GM19452 (cell line): ENCODE measurements around the gene CACNA1G.

Source experiments
- ATAC-seq: cut with Tn5 transposase; IDR thresholded peaks from one replicate; pipeline ENCODE4 v1.9.1; 2021; ENCODE audit not compliant: unreplicated experiment

Gene CACNA1G

DNA sequence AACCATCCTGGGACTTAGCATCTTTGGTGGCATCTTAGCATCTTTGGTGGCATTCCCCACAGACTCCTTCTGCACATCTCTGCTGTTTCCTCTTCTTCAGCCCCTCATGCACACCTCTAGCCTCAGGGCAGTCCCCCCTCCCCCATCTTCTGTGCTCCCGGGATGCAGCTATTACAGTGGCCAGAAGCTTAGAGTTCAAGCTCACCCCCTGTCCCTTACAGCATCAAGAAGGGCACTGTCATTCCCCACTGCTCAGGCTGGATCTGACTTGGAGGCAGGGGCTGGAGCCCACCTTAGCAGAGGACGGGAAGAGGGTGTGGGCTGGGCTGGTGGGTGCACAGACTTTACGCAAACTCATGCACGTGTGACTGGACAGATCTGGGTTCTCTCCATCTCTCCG lies 27.3 kb upstream of the CACNA1G start:
- ATAC-seq: no peak

DNA sequence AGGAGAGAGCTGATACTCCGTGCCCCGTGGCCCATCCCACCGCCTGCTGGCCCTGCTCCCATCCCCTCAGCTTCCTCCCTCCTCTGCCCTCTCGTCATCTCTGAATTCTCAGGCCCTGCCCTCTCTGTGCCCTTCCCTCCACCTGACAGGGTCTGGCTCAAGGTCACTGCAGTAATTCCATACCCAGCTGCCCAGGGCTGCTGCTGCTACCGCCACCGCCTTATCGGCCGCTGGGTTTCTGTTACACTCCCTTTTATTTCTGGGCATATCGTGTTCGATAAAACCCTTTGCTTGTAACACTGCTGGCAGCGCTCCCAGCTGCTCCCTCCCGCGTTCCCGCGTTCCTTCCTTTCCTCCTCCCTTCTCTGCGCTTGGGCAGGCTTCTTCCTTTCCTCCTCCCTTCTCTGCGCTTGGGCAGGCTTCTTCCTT lies 26.8 kb upstream of the CACNA1G start:
- ATAC-seq: no peak

DNA sequence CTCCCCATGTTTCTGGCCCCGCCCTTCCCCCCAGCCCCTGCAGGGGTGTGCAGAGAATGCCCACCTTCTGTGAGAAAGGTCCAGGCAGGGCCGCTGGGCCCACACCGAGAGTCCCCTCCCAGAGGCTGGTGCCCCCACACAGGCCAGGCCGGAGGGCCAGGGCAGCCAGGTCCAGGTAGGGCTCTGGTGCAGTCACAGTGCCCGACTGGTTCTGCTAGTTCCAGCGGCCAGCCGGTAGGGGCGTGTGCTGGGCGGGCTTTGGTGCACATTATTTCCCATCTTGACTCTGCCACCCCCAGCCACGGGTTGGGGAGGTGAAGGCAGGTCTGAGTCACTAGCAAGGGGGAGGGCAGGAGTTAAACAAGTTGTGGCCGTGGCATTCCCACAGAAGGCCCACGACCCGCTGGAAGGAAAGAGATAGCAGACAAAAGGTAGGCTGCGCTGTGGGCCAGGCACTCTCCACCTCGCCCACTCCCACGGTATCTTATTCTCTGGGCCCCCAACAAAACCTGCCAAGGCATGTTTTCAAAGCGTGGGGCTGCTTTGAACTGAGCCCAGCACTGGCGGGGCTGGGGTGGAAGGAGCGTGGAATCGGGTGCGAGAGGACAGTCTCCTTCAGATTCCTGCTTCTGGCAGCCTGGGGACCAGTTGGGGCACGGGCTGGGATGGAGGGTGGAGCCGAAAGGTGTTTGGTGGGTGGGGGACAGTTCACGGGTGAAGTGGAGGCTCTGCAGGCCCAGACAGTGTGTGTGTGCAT lies 26.1 kb upstream of the CACNA1G start:
- ATAC-seq: no peak

DNA sequence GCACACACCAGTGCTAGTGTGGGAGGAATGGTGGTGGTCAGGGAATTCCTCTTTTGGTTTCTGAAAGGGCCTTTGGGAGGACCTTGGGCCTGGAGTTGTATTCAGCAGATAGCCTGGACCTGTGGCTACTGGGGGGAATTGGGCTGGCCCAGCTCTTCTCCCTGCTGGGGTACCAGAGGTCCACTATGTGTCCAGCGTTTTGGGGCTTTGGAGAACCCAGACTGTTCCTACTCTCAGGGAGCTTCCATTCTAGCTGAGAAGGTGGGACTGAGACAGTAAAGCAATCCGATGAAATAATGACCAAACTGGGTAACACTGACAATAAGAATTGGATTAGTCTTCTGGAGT lies 25.6 kb upstream of the CACNA1G start:
- no peak for ATAC-seq

DNA sequence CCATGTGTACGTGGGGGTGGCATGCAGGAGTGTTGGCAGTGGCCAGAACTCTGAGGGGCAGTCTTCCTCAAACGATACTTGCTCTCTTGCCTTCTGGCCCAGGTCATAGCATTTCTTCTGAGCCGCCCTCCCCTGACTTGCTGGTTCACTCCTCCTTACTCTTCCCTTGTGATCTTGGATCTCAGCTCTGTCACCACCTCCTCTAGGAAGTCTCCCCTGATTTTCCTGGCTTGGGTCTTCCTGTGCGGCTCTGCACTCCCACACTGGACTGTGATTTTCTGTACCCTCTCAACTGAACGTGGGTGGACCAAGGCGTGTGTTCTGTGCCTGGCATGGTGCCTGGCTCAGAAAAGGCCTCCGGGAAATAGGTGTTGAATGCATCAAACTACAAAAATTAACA lies 25.1 kb upstream of the CACNA1G start:
- ATAC-seq: no peak

DNA sequence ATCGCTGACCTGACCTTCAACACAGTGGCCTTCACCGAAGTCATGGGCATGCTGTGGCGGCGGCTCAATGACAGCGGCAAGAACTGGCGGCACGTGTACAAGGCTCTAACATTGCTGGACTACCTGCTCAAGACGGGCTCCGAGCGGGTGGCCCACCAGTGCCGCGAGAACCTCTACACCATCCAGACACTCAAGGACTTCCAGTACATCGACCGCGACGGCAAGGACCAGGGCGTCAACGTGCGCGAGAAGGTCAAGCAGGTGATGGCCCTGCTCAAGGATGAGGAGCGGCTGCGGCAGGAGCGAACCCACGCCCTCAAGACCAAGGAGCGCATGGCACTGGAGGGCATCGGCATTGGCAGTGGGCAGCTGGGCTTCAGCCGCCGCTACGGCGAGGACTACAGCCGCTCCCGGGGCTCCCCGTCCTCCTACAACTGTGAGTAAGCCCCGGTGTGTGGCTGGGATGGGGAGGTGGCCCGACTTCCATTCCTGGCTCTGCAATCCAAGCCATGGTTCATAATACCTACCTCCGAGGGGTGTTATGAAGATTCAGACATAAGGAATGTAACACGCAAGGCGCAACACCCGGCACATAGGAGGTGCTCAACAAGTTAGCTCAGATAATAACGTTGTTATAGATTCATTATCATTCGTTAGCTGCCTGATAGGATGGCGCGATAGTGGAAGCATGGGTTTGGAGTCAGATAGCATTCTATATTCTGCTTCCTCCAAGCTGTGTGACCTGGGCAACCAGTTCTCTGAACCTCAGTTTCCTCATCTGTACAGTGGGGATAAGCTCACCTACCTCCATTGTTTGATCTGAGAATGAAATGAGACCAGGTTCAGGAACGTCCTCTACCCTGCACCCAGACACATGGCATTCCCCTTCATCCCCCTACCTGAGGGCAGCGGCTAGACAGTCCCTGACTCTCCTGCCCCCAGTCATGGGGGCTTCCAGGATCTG lies 23.6 kb upstream of the CACNA1G start:
- no peak for ATAC-seq

DNA sequence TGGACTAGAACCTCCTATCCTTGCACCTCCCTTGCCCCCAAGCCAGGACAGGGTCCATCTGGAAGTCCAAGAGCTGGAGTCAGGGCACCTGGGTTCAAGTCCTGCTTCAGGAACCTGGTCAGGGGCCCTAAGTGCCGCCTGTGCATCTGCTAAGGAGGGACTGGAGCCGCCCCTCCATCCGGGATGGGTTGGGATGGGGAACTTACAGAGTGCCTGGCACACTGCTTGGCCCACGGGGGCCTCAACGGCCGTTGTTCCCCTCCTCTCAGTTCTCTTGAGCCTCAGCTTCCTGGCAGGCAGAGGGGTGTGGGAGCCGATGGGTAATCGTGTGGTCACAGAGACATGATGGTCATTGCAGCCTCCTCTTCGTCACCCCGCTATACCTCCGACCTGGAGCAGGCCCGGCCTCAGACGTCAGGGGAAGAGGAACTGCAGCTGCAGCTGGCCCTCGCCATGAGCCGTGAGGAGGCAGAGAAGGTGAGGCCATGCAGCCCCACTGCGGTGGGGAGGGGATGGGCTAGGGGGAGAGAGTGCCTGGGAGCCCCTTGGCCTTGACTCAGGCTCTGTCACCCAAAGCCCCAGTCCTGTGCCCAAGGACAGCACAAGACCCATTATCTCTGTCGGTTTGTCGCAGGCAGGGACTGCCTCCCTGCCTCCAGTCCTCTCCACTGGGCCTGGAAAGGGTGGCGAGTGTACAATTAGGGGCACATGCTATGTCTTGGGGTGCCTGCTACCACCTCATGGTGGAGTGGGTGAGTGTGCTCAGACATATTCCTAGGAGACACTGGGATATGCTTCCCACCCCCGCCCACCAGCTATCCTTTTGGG lies 22.6 kb upstream of the CACNA1G start:
- ATAC-seq: no peak

DNA sequence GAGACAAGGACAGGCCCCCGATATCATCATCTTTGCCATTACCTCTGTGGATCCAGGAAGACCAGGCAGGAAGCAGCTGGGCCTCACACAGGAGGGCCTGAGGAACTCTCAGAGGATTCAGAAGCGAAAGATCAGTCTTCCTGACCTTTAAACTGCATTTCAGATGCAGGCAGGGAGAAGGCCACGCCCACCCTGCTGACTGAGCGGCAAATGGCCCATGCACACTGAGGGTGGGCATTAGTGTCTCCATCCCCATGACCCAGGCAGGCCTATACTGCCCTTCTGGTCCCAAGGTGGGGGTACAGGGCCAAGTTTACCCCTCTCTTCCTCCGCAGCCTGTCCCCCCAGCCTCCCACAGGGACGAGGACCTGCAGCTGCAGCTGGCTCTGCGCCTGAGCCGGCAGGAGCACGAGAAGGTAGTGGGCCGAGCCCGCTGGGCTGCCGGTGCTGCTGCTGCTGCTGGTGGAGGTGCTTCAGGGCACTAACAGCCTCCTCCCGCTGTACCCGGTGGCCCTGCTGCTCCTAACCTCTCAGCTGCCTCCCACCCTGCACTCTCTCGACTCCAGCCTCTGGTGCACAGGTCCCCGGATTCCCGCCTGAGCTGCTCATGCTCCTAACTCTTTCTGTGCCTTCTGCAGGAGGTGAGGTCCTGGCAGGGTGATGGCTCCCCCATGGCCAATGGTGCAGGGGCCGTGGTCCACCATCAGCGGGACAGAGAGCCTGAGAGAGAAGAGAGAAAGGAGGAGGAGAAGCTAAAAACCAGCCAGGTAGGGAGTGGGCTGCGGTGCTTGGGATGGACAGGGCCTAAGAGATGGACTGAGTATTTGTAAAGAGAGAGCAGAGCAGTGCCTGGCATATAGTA lies 21.7 kb upstream of the CACNA1G start:
- ATAC-seq: no peak

DNA sequence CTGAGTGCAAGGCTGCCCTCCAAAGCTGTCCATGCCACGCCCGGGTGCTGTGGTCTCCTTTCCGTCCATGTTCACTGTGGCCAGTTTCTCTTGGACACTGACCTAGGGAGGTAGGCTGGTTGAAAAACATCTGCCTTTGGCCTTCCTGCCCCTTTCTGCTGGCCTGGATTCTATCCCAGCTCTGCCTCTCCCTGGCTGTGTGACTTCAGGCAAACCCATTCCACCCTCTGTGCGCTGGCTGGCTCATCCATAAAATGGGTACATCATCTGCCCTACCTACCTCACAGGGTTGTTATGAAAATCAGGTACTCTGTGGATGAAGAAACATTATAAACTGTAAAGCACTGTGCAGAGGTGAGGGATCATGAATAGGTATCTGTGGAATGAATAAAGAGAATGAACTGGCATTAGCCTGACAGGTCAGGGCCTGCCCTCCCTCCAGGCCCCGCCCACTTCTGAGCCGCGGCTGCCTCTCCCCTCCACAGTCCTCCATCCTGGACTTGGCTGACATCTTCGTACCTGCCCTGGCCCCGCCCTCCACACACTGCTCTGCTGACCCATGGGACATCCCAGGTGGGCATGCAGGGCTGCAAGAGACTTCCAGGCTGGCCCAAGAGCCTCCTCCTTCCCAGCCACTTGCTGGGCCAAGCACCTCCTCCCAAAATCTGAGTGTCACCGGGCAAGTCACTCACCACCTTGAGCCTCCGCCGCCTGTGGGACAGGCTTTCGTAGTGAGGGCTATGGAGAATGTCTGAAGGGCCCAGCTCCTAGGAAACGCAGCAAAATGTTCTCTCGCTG lies 20.6 kb upstream of the CACNA1G start:
- no peak for ATAC-seq

DNA sequence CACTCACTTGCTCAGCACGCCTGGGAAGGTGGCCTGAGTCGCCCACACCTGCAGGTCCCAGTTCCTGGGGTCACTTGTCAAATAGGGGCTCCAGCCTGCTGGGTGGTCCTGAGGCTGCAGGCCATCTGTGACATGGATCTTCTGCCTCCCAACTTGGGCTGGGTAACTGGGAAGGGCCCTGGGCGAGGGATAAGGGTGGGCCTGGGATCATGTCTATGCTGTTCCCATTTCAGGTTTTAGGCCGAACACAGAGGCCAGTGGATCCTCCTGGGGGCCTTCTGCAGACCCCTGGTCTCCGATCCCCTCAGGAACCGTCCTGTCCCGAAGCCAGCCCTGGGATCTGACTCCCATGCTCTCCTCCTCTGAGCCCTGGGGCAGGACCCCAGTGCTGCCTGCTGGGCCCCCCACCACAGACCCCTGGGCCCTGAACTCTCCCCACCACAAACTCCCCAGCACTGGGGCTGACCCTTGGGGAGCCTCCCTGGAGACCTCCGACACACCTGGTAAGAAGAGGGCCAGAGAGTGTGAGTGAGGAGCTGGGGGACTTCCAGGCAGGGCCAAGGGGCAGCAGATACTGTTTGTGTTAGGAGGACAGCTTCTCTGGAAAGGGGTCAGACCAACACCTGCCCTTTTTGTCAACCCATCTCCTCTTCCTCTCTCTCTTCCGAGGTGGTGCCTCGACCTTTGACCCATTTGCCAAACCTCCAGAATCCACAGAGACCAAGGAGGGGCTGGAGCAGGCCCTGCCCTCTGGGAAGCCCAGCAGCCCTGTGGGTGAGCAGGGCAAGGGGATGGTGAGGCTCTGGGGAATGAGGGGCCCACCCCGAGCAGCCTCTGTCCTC lies 19.7 kb upstream of the CACNA1G start:
- ATAC-seq: no peak

DNA sequence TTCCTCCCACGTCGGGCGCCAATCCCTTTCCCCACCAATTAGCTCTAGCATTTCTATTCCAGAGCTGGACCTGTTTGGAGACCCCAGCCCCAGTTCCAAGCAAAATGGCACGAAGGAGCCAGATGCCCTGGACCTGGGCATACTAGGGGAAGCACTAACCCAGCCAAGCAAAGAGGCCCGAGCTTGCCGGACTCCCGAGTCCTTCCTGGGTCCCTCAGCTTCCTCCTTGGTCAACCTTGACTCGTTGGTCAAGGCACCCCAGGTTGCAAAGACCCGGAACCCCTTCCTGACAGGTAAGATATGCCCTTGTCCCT lies 19.2 kb upstream of the CACNA1G start:
- ATAC-seq: no peak

DNA sequence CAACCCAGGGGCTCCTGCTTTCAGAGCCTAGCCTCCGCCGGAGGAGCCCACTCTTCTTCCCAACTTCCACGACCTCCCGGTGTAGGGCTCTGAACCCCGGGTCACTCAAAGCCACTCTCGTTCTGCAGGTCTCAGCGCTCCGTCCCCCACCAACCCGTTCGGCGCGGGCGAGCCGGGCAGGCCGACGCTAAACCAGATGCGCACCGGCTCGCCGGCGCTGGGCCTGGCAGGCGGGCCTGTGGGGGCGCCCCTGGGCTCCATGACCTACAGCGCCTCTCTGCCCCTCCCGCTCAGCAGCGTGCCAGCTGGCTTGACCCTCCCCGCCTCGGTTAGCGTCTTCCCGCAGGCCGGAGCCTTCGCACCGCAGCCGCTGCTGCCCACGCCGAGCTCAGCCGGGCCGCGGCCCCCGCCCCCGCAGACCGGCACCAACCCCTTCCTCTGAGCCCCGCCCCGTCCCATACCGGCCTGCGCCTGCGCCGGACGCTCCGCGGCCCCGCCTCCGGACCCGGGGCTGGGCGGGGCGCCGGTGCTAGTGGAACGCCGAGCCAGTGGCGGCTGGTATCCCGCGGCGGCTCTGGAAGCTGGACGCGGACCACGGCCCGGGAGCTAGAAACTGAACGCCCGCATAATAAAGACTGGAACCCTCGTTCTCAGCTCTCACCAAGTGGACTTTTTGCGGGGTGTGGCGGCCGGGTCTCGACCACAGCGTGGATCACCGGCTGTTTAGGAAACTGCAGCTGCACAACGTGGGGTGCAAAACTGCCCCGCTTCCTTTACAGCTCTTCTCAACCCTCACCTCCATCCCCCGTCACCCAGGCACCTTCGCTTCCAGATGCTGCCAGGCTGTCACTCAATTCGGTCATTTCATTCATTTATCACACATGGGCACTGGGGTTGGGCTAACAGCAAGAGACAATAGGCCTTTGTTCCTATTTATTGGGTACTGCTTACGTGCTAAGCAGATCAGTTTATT lies 18.5 kb upstream of the CACNA1G start:
- ATAC-seq: peak; percentile 74

DNA sequence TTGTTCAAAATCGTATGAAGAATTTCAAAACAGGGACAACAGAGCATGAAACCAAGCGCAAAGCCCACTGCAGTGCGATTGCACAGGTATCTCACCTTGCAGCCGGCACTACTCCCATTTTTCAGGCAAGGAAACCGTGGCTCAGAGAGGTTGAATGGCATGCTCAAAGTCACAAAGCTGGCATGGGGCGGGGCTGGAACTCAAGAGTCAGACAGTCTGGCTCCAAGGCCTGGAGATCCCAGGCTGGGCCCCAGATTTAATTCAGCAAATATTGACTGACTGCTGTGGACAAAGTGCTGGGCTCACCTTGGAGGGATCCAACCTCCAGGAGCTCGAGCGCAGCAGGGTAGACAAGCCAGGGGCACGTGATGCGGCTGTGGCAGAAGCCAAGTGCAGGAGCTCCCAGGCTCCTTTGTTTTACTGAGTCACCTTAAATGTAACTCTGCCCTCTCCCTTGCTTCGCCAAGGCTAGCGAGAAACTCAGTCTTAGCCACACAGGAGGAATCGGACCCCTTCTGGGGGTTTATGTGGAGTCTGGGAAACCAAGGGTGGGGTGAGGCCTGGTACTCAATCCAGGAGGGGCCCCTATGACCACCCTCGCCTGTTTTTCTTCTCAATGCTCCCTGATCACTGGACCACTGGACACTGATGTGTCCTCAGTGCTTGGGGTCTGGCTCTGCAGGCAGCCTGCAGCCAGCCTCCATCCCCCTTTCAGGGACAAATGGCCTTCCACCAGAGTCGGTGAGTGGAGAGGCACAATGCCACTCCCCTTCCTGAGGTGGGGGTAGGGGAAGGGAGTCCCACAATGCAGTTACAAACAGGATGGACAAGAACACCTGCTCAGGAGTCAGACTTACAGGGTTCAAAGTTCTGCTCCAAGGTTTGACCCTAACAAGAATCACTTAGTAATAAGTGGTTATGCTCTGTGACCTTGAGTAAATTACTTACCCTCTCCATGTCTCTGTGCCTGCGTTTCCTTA lies 17.4 kb upstream of the CACNA1G start:
- no peak for ATAC-seq

DNA sequence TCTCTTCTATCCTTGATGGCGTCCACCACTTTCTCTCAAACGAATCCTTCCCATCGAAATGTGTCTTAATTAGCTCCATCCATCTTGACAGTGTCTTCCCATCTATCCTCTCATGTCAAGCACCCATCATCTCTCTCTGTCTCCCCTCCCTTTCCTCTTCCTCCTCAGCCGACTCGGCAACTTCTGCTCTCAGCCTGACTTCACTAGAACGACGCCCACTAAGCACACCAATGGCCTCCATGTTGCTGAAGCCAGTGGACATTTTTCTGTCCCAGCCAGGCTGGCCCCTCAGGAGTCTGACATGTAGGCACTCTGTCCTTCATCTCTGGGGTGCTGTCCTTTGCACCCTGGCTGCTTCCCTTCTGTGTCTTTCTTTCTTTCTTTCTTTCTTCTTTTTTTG lies 16.0 kb upstream of the CACNA1G start:
- ATAC-seq: no peak

DNA sequence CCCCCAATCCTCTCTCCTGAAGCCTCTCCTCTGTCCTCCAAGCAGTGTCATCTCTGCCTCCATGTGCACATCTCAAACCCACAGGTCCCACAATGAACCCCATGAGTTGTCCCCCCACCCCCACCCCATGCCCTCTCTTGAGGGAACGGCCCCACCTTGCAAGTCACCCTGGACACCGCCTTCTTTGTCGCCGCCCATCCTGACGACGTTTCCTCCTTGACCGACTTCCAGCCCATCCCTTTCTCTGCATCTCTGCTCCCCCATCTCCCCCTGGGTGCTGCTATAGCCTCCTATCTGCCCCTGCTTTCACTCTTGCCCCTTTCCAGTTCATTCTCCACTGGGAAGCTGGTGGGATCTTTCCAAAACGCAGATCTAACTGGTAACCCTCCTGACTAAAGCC lies 15.2 kb upstream of the CACNA1G start:
- ATAC-seq: no peak

DNA sequence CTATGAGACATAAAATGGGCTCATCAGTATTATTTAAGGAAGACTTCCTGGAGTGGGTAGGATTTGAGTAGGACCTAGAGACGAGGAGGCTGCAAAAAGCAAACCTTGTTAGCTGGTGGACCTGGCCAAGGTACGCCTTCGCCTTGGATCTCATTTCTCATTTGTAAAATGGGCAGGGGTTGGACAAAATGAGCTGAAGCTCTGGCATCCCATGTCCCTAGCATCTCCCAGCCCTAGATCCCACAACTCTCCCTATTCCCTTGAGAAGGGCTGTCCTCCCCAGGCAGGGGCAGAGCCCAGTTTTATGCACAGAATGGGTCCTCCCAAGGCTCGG lies 13.8 kb upstream of the CACNA1G start:
- no peak for ATAC-seq
